A673 (cell line): ENCODE measurements around the gene ZCWPW2.

Source experiments
- CTCF ChIP-seq: fragments of 300-800, 200-600 bp; sonication (generic); conservative IDR thresholded peaks from 2 replicates; pipeline ENCODE4 v1.5.1; 2017; ENCODE audit warnings: low read depth, mild to moderate bottlenecking, antibody characterized with exemption, low read length, moderate library complexity, mixed read lengths
- EZH2 ChIP-seq: fragments of 200-600 bp; sonication (generic); IDR thresholded peaks from 2 replicates; pipeline ENCODE4 v1.6.1; 2017; ENCODE audit warnings: borderline replicate concordance, low read depth, mild to moderate bottlenecking, mixed read lengths, antibody characterized with exemption, low read length; ENCODE audit not compliant: poor library complexity, severe bottlenecking

DNA sequence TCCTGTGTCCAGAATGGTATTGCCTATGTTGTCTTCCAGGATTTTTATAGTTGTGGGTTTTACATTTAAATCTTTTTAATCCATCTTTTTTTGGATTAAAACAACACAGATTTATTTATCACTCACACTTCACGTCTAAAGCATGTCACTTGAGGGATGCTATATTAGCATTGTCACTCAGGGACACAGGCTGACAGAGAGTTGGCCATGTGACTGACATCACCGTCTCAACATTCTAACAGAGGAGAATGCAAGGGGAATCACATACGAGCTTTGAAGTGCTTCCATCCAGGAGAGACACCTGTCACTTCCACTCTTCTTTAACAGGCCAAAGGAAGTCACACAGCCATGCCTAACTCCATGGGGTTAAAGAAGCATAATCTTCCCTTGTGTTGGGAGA is 204.7 kb downstream of the ZCWPW2 start:
- TF ChIP-seq EZH2 (no peak), CTCF (no peak)
